ENCODE measurements around the gene ATP6V1C2.

ATP6V1C2 gene

DNA sequence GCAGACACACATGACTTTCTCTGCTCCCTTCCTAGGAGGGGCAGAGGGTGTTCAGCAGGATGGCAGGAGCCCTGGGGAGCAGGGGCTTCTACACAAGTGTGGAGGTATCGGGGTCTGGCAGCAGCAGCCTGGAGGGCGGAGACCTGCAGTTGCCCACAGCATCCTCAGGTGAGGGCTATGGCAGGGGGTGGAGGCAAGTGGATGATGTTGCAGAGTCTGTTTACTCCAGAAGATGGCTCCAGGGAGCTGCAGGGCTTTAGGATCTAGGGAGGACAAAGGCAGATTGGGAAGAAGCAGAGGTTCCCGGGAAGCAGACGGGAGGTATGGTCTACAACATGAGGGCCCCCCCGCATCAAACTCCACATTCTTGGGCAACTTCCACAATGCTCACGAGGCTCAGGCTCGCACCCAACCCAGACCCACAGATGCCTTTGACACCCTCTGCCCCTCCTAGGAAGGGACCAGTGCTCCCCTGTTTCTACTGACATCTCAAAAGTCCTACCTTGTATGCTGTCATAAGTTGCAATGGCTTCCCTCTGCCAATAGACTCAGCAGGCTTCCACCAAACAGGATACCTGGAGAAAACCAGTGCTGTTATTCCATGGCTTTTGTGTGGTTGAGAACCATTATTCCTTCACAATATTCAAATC is 12.0 kb upstream of the ATP6V1C2 start:
- DNase-seq (ENCODE audit: extremely low read depth, low read depth) = no peak

DNA sequence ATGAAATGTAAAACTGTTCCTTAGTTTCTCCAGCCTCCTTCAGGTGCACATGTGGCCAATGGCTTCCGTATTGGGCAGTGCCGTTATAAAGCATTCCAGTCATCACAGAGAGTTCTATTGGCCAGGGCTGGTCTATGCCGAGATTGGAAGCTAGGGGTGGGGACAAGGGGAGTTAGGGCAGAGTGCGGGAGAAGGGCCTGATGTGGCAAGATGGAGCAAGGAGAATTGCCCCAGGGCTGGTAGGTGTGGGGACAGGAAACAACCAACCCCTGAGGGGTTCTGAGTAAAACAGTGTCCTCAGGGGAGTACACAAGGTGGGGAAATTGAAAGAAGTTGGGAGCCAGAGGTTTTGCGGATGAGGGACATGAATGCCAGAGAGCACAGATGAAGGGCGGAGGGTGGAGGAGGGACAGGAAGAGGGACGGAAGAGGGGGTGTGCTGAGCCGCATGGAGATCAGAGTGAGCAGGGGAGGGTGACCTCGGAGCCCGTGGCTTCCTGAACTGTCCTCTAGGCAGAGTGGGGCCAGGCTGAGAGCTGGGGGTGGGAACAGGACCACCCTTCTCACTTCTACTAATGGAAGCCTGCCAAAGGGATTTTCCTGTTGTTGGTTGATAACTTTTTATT is 9.1 kb upstream of the ATP6V1C2 start:
- TF ChIP-seq, protein P1, sequence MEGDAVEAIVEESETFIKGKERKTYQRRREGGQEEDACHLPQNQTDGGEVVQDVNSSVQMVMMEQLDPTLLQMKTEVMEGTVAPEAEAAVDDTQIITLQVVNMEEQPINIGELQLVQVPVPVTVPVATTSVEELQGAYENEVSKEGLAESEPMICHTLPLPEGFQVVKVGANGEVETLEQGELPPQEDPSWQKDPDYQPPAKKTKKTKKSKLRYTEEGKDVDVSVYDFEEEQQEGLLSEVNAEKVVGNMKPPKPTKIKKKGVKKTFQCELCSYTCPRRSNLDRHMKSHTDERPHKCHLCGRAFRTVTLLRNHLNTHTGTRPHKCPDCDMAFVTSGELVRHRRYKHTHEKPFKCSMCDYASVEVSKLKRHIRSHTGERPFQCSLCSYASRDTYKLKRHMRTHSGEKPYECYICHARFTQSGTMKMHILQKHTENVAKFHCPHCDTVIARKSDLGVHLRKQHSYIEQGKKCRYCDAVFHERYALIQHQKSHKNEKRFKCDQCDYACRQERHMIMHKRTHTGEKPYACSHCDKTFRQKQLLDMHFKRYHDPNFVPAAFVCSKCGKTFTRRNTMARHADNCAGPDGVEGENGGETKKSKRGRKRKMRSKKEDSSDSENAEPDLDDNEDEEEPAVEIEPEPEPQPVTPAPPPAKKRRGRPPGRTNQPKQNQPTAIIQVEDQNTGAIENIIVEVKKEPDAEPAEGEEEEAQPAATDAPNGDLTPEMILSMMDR (IDR thresholded peaks at IDR 0.05; ENCODE audit: low read depth, low read length) = no peak
- DNase-seq (ENCODE audit: extremely low read depth, low read depth) = no peak

More for the DNA sequence above, 12.0 kb upstream of the ATP6V1C2 start:
- TF ChIP-seq, protein P1 (IDR thresholded peaks at IDR 0.05; ENCODE audit: low read depth, low read length) = peak; percentile 35

DNA sequence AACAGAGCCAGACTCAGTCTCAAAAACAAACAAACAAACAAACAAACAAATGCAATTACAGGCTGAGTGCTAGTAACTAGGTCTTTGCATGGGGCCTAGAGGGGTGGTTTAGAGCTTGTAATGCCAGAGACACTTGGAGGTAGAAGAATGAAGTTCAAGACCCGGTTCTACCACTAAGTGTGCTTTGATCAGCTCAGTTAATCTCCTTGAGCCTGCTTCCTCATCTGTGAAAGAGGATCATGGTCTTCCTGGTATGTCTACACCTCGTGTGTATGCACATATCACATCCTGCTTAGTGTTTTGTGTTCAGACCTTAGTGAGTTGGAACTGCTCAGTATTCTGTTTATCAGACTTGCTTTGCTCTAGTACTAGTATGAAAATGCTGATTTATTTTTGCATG is 4.8 kb upstream of the ATP6V1C2 start:
- DNase-seq (ENCODE audit: extremely low read depth, low read depth) = no peak
- TF ChIP-seq, protein P1 (IDR thresholded peaks at IDR 0.05; ENCODE audit: low read depth, low read length) = no peak

DNA sequence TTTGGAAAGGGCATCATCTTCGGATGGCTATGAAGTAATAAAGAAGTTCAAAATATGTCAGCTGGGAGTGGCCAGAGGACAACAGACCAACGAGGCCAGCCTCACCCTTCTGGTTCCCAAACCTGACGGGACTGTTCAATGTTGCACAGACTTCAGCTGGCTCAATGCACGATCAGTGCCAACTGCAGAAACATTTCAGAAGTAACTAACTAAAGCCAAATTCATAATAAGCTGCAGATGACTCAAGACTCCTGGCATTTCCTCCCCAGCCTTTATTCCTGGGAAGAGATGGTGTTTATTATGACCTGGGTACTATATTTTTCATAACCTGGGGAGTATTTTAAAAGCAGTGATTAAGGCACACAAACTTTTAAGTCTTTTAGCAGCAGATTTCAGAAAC is 3.8 kb upstream of the ATP6V1C2 start:
- TF ChIP-seq, protein P1 (IDR thresholded peaks at IDR 0.05; ENCODE audit: low read depth, low read length) = no peak
- peak; percentile 29 for DNase-seq (ENCODE audit: extremely low read depth, low read depth)

DNA sequence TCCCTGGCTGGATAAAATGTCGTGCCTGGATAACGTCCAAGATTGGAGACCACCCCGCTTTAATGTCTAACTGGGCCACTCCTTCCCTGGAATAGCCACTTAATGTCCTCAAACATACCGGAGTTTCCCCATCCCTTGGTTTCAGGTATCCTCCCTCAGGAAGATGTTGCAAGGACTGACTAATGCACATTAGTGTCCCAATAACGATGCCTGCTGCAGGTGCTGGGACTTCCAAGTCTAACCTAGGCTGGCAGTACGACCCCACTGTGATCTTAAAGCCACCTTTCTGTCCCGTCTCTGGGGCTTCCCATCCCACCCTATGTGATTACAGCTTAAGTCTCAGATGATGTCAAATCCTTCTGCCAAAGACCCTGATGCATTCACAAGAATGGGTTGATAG is 1.1 kb upstream of the ATP6V1C2 start:
- DNase-seq (ENCODE audit: extremely low read depth, low read depth) = no peak
- TF ChIP-seq, protein P1 (IDR thresholded peaks at IDR 0.05; ENCODE audit: low read depth, low read length) = no peak

DNA sequence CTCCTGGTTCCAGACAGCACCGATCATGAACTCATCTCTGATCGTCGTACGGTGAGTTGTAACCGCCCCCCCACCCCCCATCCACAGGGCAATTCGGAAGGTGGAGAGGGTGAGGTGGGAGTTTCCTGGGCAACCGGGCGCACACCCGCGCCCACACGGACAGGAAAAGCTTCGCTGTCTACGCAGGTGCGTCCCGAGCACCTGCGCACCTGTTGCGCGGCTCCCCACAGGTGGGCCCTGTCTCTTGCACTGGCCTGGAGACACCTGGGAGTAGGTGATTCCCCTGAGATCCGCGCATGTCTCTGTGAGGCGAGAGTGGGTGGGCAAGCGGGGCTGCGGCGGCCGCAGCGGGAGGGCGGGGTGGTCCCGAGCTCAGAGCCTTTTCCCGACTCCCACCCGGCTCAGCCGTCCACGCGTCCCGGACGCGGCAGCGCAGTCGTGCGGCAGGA is 459 bp upstream of the ATP6V1C2 start:
- TF ChIP-seq, protein P1 (IDR thresholded peaks at IDR 0.05; ENCODE audit: low read depth, low read length) = no peak
- DNase-seq (ENCODE audit: extremely low read depth, low read depth) = no peak

DNA sequence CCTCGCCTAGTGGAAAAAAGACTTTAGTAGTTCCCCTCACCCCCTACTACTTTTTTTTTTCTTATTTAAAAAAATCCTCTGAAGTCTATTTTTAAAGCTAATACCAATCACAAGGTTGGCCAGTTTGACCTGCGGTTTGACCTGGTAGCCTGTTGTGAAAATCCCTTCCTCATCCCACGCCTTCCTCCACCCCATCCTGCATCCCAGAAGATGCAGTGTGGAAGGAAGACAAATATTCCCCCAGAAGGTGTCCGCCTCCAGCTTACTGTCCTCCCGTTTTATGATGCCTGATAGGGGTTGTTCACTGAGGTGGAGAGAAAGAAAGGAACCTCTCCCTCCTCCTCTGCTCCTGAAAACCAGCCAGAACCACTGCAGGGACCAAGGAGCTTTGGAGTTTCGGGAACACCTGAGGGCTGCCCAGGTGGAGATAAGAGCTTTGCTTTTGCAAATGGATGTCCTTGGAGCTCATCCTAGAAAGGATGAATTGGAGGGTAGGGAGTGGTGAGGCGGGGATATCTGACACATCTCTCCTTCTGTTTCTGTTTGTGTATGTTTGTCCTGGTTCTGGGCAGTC is 909 bp downstream of the ATP6V1C2 start:
- TF ChIP-seq, protein P1 (IDR thresholded peaks at IDR 0.05; ENCODE audit: low read depth, low read length) = no peak
- DNase-seq (ENCODE audit: extremely low read depth, low read depth) = no peak
